CD4-positive, alpha-beta T cell treated with Interleukin-21 for 1 hour (primary cell): ENCODE results near the gene PRKCB.
A peak's percentile ranks its signal among the peaks of the same experiment; 100 is the strongest.

Source experiments
- DNase-seq: peaks from one replicate; pipeline ENCODE4 v3.0.0-alpha.2; 2020

The PRKCB gene

GRCh38 chr16:23947838-23948237 lies 112.1 kb downstream of the PRKCB start:
- no peak for DNase-seq

GRCh38 chr16:23948949-23949411 lies 113.2 kb downstream of the PRKCB start:
- DNase-seq, result peak; percentile 72

- peak; percentile 73 for DNase-seq
Measured at GRCh38 chr16:23949630-23950290, 114.0 kb downstream of the PRKCB start.

GRCh38 chr16:23950291-23950894 lies 114.6 kb downstream of the PRKCB start:
- peak; percentile 19 for DNase-seq

- no peak for DNase-seq
Measured at GRCh38 chr16:23950898-23951297, 115.1 kb downstream of the PRKCB start.

GRCh38 chr16:23952128-23952970 lies 116.6 kb downstream of the PRKCB start:
- DNase-seq, result no peak

- no peak for DNase-seq
Measured at GRCh38 chr16:23952971-23953300, 117.2 kb downstream of the PRKCB start.

GRCh38 chr16:23953476-23953875 lies 117.7 kb downstream of the PRKCB start:
- DNase-seq, result no peak

GRCh38 chr16:23955088-23955487 lies 119.3 kb downstream of the PRKCB start:
- DNase-seq, result no peak

GRCh38 chr16:23957287-23957686 lies 121.5 kb downstream of the PRKCB start:
- DNase-seq, result no peak

- no peak for DNase-seq
Measured at GRCh38 chr16:23959072-23959751, 123.4 kb downstream of the PRKCB start.

- DNase-seq, result no peak
Measured at GRCh38 chr16:23959752-23960072, 123.9 kb downstream of the PRKCB start.

GRCh38 chr16:23960081-23960885 lies 124.5 kb downstream of the PRKCB start:
- DNase-seq, result no peak

GRCh38 chr16:23962001-23962400 lies 126.2 kb downstream of the PRKCB start:
- no peak for DNase-seq

GRCh38 chr16:23964136-23964535 lies 128.4 kb downstream of the PRKCB start:
- no peak for DNase-seq

GRCh38 chr16:23965137-23965733 lies 129.5 kb downstream of the PRKCB start:
- no peak for DNase-seq

- DNase-seq, result no peak
Measured at GRCh38 chr16:23966597-23967394, 131.0 kb downstream of the PRKCB start.

GRCh38 chr16:23967775-23968174 lies 132.0 kb downstream of the PRKCB start:
- no peak for DNase-seq

GRCh38 chr16:23968176-23968575 lies 132.4 kb downstream of the PRKCB start:
- no peak for DNase-seq

GRCh38 chr16:23969468-23970297 lies 133.9 kb downstream of the PRKCB start:
- DNase-seq, result no peak
